HG02938 (cell line): Measurements from ENCODE around the gene SERPINB1.

Experiments used
- ATAC-seq: cut with Tn5 transposase; IDR thresholded peaks from one replicate; pipeline ENCODE4 v1.9.1; 2021; ENCODE audit warnings: mild to moderate bottlenecking, moderate library complexity; ENCODE audit not compliant: unreplicated experiment

Gene SERPINB1

GRCh38 chr6:2795162-2795561 lies 46.5 kb downstream of the SERPINB1 start:
- ATAC-seq, result no peak

GRCh38 chr6:2794171-2794730 lies 47.4 kb downstream of the SERPINB1 start:
- ATAC-seq, result no peak

GRCh38 chr6:2793534-2794151 lies 48.0 kb downstream of the SERPINB1 start:
- ATAC-seq, result no peak

GRCh38 chr6:2792330-2793110 lies 49.1 kb downstream of the SERPINB1 start:
- ATAC-seq, result no peak

GRCh38 chr6:2791450-2791974 lies 50.2 kb downstream of the SERPINB1 start:
- no peak for ATAC-seq

- peak; percentile 79 for ATAC-seq
These were observed 50.8 kb downstream of the SERPINB1 start for GRCh38 chr6:2790588-2791449.

GRCh38 chr6:2786269-2786668 lies 55.4 kb downstream of the SERPINB1 start:
- no peak for ATAC-seq

- no peak for ATAC-seq
These were observed 56.7 kb downstream of the SERPINB1 start for GRCh38 chr6:2784930-2785329.

- ATAC-seq, result no peak
These were observed 57.6 kb downstream of the SERPINB1 start for GRCh38 chr6:2784061-2784460.

GRCh38 chr6:2783188-2783963 lies 58.3 kb downstream of the SERPINB1 start:
- ATAC-seq, result no peak

- ATAC-seq, result no peak
These were observed 58.9 kb downstream of the SERPINB1 start for GRCh38 chr6:2782825-2783187.

- no peak for ATAC-seq
These were observed 59.3 kb downstream of the SERPINB1 start for GRCh38 chr6:2782356-2782708.
